Liver (tissue), 9 donors: ENCODE data around the gene EGLN1. TPM values are rescaled to one million over a fixed set of nuclear protein-coding genes. Genes with fewer than 3 reads are reported as not detected.

Experiments used
- DNase-seq: peaks from one replicate; pipeline ENCODE4 v3.0.0-alpha.2; 2017; ENCODE audit warnings: low spot score
- H3K27ac ChIP-seq, 2 donors: one replicate each; pipeline ENCODE4 v1.7.0; 2013; ENCODE audit warnings: inconsistent platforms in 2 of 2, low read length in 2 of 2, control low read depth in 1 of 2, low read depth in 1 of 2, mild to moderate bottlenecking in 1 of 2
- H3K27me3 ChIP-seq, 4 donors: one replicate each; pipeline versions ENCODE4 v1.6.1 to v1.7.0; 2013; ENCODE audit warnings: low read length in 3 of 4, inconsistent platforms in 1 of 4, mild to moderate bottlenecking in 1 of 4, moderate library complexity in 1 of 4; ENCODE audit not compliant: control insufficient read depth in 4 of 4, insufficient read depth in 4 of 4
- H3K36me3 ChIP-seq, 4 donors: one replicate each; pipeline versions ENCODE4 v1.6.1 to v1.7.0; 2013; ENCODE audit warnings: low read length in 3 of 4, mild to moderate bottlenecking in 3 of 4, low read depth in 1 of 4, moderate library complexity in 1 of 4; ENCODE audit not compliant: control insufficient read depth in 4 of 4, insufficient read depth in 3 of 4
- H3K4me1 ChIP-seq, 4 donors: one replicate each; pipeline versions ENCODE4 v1.6.1 to v1.7.0; 2013; ENCODE audit warnings: low read length in 3 of 4, mild to moderate bottlenecking in 3 of 4, moderate library complexity in 1 of 4; ENCODE audit not compliant: control insufficient read depth in 4 of 4, insufficient read depth in 4 of 4
- H3K4me3 ChIP-seq, 3 donors: one replicate each; pipeline versions ENCODE4 v1.6.1 to v1.7.0; 2013; ENCODE audit warnings: low read length in 3 of 3, control low read depth in 1 of 3, low read depth in 1 of 3, mild to moderate bottlenecking in 1 of 3
- H3K9ac ChIP-seq, 2 donors: one replicate each; pipeline ENCODE4 v1.7.0; 2013; ENCODE audit warnings: low read length in 2 of 2, mild to moderate bottlenecking in 2 of 2, moderate library complexity in 2 of 2, control low read depth in 1 of 2, low read depth in 1 of 2
- H3K9me3 ChIP-seq, 4 donors: one replicate each; pipeline versions ENCODE4 v1.6.1 to v1.7.0; 2013; ENCODE audit warnings: low read length in 3 of 4; ENCODE audit not compliant: control insufficient read depth in 4 of 4
- EGR1 ChIP-seq, 2 donors: IDR thresholded peaks; 2 replicates each; pipeline ENCODE4 v1.6.1; 2016 to 2018; ENCODE audit warnings: antibody characterized with exemption in 2 of 2, low read depth in 2 of 2
- FOXA1 ChIP-seq: IDR thresholded peaks from 2 replicates; pipeline ENCODE4 v1.6.1; 2016; ENCODE audit warnings: antibody characterized with exemption
- FOXA2 ChIP-seq: IDR thresholded peaks from 2 replicates; pipeline ENCODE4 v1.6.1; 2016; ENCODE audit warnings: antibody characterized with exemption
- GABPA ChIP-seq, 2 donors: IDR thresholded peaks in 1 of 2; conservative IDR thresholded peaks in 1 of 2; 2 replicates each; pipeline ENCODE4 v1.6.1; 2016; ENCODE audit warnings: antibody characterized with exemption in 2 of 2, mild to moderate bottlenecking in 1 of 2, moderate library complexity in 1 of 2
- HNF4A ChIP-seq, 2 donors: conservative IDR thresholded peaks; 2 replicates each; pipeline ENCODE4 v1.6.1; 2016; ENCODE audit warnings: antibody characterized with exemption in 2 of 2, mild to moderate bottlenecking in 2 of 2
- HNF4G ChIP-seq: IDR thresholded peaks from 2 replicates; pipeline ENCODE4 v1.6.1; 2016; ENCODE audit warnings: antibody characterized with exemption
- JUND ChIP-seq, 2 donors: IDR thresholded peaks; 2 replicates each; pipeline ENCODE4 v1.6.1; 2016; ENCODE audit warnings: antibody characterized with exemption in 2 of 2
- NR2F2 ChIP-seq: IDR thresholded peaks from 2 replicates; pipeline ENCODE4 v1.6.1; 2016; ENCODE audit warnings: antibody characterized with exemption
- RAD21 ChIP-seq, 2 donors: IDR thresholded peaks; 2 replicates each; pipeline ENCODE4 v1.6.1; 2016; ENCODE audit warnings: antibody characterized with exemption in 2 of 2, mild to moderate bottlenecking in 2 of 2
- RXRA ChIP-seq, 2 donors: IDR thresholded peaks; 2 replicates each; pipeline ENCODE4 v1.6.1; 2017 to 2018; ENCODE audit warnings: antibody characterized with exemption in 2 of 2, mild to moderate bottlenecking in 1 of 2
- SP1 ChIP-seq: IDR thresholded peaks from 2 replicates; pipeline ENCODE4 v1.6.1; 2018; ENCODE audit warnings: antibody characterized with exemption, mild to moderate bottlenecking
- TAF1 ChIP-seq: conservative IDR thresholded peaks from 2 replicates; pipeline ENCODE4 v1.6.1; 2016; ENCODE audit warnings: antibody characterized with exemption, mild to moderate bottlenecking
- YY1 ChIP-seq: IDR thresholded peaks from 2 replicates; pipeline ENCODE4 v1.6.1; 2016; ENCODE audit warnings: antibody characterized with exemption, mild to moderate bottlenecking
- WGBS: extraction: QIAGEN DNeasy Blood & Tissue Kit; methylation state at CpG from one replicate; pipeline ENCODE4 v1.1.7; 2013; 5-methylcytosine and 5-hydroxymethylcytosine counted together
- polyA plus RNA-seq, 2 donors: library from polyadenylated mRNA; stranded (reverse) in 1 of 2; unstranded in 1 of 2; fragments of 200-250 nt in 1 of 2; fragments of >200 nt in 1 of 2; fragmentation: Nextera tagmentation in 1 of 2; extraction: Ambion mirVana in 1 of 2; gene quantifications; one replicate each; pipeline versions ENCODE4 v1.2.1 to v1.2.3, GENCODE V29; 2013 to 2015
- total RNA-seq, 2 donors: library from RNA; depleted of rRNA; stranded (reverse); fragments of >200 nt; gene quantifications; one replicate each; pipeline ENCODE4 v1.2.3, GENCODE V29; 2014
- TF ChIP-seq, protein P1 (sequence below): IDR thresholded peaks from 2 replicates; pipeline ENCODE4 v1.6.1; 2016; ENCODE audit warnings: antibody characterized with exemption, mild to moderate bottlenecking
- TF ChIP-seq, protein P2 (sequence below): fragments of 150-350 bp; IDR thresholded peaks from 2 replicates; pipeline ENCODE4 v1.5.1; 2017; ENCODE audit warnings: improper control_type of control experiment, low read depth, low read length; ENCODE audit not compliant: missing input control
- TF ChIP-seq, protein P3 (sequence below): IDR thresholded peaks from 2 replicates; pipeline ENCODE4 v1.6.1; 2016; ENCODE audit warnings: antibody characterized with exemption
- TF ChIP-seq, protein P4 (sequence below): IDR thresholded peaks from 2 replicates; pipeline ENCODE4 v1.6.1; 2016; ENCODE audit warnings: antibody characterized with exemption
- TF ChIP-seq, protein P5 (sequence below): IDR thresholded peaks from 2 replicates; pipeline ENCODE4 v1.6.1; 2016; ENCODE audit warnings: antibody characterized with exemption
- donor health status: healthy.
- donor health status: healthy.
- donor health status: healthy.
- donor health status: healthy.
- donor health status: healthy.

EGLN1 gene
- total and polyA plus RNA-seq, 4 donors, result 7.2 to 44.8 (median 22.2) TPM

DNA sequence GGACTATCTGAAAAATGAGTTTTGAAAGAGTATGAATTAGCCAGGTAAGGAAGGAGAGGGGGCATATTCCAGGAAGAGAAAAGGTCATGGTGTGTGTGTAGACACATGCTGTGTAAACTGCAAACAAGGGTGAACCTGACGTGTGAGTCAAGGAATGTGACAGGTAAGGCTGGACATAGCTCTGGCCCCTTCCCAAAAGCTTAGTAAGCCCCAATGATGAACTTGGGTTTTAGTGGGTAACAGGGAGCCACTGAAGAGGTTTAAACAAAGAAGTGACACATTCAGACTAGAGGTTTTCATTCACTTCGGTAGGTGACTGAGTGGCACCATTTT is 36.7 kb downstream of the EGLN1 start:
- no peaks in the 10 kb centered on the region for H3K9me3 ChIP-seq
- 56% methylated on average over 2 of the region's 2 CpGs for WGBS
- DNase-seq, result no peak

More for the DNA sequence above, 36.7 kb downstream of the EGLN1 start:
- TF ChIP-seq FOXA2 (peak; percentile 72), GABPA (IDR thresholded peaks at IDR 0.05 in 1 of 2, conservative IDR thresholded peaks at IDR 0.05 in 1 of 2) (no peak), RXRA (IDR thresholded peaks at IDR 0.05) (peak; percentile 76 to 80), HNF4A (conservative IDR thresholded peaks at IDR 0.05) (peak; percentile 39 to 42), EGR1 (IDR thresholded peaks at IDR 0.05; ENCODE audit: low read depth in 2 of 2) (no peak), NR2F2 (no peak), HNF4G (no peak), RAD21 (IDR thresholded peaks at IDR 0.05) (no peak), TAF1 (no peak), FOXA1 (peak; percentile 24), YY1 (no peak), JUND (IDR thresholded peaks at IDR 0.05) (peak in 1 of 2 donors; percentile 36), SP1 (peak; percentile 55)
- TF ChIP-seq, protein P1, sequence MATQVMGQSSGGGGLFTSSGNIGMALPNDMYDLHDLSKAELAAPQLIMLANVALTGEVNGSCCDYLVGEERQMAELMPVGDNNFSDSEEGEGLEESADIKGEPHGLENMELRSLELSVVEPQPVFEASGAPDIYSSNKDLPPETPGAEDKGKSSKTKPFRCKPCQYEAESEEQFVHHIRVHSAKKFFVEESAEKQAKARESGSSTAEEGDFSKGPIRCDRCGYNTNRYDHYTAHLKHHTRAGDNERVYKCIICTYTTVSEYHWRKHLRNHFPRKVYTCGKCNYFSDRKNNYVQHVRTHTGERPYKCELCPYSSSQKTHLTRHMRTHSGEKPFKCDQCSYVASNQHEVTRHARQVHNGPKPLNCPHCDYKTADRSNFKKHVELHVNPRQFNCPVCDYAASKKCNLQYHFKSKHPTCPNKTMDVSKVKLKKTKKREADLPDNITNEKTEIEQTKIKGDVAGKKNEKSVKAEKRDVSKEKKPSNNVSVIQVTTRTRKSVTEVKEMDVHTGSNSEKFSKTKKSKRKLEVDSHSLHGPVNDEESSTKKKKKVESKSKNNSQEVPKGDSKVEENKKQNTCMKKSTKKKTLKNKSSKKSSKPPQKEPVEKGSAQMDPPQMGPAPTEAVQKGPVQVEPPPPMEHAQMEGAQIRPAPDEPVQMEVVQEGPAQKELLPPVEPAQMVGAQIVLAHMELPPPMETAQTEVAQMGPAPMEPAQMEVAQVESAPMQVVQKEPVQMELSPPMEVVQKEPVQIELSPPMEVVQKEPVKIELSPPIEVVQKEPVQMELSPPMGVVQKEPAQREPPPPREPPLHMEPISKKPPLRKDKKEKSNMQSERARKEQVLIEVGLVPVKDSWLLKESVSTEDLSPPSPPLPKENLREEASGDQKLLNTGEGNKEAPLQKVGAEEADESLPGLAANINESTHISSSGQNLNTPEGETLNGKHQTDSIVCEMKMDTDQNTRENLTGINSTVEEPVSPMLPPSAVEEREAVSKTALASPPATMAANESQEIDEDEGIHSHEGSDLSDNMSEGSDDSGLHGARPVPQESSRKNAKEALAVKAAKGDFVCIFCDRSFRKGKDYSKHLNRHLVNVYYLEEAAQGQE, result no peak
- TF ChIP-seq, protein P2, sequence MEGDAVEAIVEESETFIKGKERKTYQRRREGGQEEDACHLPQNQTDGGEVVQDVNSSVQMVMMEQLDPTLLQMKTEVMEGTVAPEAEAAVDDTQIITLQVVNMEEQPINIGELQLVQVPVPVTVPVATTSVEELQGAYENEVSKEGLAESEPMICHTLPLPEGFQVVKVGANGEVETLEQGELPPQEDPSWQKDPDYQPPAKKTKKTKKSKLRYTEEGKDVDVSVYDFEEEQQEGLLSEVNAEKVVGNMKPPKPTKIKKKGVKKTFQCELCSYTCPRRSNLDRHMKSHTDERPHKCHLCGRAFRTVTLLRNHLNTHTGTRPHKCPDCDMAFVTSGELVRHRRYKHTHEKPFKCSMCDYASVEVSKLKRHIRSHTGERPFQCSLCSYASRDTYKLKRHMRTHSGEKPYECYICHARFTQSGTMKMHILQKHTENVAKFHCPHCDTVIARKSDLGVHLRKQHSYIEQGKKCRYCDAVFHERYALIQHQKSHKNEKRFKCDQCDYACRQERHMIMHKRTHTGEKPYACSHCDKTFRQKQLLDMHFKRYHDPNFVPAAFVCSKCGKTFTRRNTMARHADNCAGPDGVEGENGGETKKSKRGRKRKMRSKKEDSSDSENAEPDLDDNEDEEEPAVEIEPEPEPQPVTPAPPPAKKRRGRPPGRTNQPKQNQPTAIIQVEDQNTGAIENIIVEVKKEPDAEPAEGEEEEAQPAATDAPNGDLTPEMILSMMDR, result no peak
- TF ChIP-seq, protein P3, sequence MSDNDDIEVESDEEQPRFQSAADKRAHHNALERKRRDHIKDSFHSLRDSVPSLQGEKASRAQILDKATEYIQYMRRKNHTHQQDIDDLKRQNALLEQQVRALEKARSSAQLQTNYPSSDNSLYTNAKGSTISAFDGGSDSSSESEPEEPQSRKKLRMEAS, result peak; percentile 12
- TF ChIP-seq, protein P4, sequence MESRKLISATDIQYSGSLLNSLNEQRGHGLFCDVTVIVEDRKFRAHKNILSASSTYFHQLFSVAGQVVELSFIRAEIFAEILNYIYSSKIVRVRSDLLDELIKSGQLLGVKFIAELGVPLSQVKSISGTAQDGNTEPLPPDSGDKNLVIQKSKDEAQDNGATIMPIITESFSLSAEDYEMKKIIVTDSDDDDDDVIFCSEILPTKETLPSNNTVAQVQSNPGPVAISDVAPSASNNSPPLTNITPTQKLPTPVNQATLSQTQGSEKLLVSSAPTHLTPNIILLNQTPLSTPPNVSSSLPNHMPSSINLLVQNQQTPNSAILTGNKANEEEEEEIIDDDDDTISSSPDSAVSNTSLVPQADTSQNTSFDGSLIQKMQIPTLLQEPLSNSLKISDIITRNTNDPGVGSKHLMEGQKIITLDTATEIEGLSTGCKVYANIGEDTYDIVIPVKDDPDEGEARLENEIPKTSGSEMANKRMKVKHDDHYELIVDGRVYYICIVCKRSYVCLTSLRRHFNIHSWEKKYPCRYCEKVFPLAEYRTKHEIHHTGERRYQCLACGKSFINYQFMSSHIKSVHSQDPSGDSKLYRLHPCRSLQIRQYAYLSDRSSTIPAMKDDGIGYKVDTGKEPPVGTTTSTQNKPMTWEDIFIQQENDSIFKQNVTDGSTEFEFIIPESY, result no peak
- TF ChIP-seq, protein P5, sequence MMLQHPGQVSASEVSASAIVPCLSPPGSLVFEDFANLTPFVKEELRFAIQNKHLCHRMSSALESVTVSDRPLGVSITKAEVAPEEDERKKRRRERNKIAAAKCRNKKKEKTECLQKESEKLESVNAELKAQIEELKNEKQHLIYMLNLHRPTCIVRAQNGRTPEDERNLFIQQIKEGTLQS, result no peak
- H3K4me1 ChIP-seq, result peaks cover 10 to 27% (median 19%) of the 10 kb centered on the region in 4 donors
- H3K4me3 ChIP-seq, result no peak overlapping the region
- H3K36me3 ChIP-seq, result no peaks in the 10 kb centered on the region
- no peak overlapping the region for H3K9ac ChIP-seq
- no peaks in the 10 kb centered on the region for H3K27me3 ChIP-seq
- H3K27ac ChIP-seq, result peak overlapping the region in 1 of 2 donors; percentile 46
